Activated CD8-positive, alpha-beta memory T cell treated with anti-CD3 and anti-CD28 coated beads, Interleukin-2, amount 50 U/mL, for 4 hours (primary cell): Measurements from ENCODE around the gene PEAK3.

Source experiments
- DNase-seq: peaks from one replicate; pipeline ENCODE4 v3.0.0-alpha.2; 2020

Gene PEAK3

DNA sequence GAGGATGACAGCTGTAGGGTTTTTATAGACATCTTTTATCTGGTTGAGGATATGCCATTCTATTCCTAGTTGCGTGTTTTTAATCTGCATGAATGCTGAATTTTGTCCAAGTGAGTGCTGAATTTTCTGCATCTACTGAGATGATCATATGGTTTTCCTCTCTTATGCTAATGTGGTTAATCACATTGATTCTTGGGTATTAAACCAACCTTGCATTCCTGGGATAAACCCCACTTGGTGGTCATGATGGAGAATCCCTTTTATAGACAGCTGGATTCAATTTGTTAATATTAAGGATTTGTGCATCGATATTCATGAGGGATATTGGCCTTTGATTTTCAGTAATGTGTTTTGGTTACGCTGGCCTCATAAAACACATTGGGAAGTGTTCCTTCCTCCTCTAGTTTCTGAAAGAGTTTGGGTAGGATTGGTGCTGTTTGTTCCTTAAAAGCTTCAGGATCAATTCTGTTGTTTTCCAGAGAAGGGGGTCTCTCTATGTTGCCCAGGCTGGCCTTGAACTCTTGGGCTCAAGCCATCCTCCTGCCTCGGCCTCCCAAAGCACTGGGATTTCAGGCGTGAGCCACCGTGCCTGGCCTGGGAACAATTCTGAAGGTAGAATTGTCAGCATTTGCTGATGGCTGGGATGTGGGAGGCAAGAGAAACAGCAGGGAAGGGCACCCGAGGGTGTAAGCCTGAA is 33.3 kb upstream of the PEAK3 start:
- no peak for DNase-seq

GRCh38 chr19:2312820-2313501 is 31.0 kb upstream of the PEAK3 start:
- no peak for DNase-seq

DNA sequence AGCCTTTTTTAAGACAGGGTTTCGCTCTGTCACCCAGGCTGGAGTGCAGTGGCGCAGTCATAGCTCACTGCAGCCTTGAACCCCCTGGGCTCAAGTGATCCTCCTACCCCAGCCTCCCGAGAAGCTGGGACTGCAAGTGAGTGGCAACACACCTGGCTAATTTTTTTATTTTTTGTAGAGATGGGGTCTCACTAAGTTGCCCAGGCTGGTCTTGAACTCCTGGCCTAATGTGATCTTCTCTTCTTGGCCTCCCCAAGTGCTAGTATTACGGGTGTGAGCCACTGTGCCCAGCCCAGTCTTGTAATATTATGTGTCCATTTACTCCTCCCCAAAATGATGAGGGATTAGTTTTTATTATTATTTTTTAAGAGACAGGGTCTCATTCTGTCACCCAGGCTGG is 29.1 kb upstream of the PEAK3 start:
- DNase-seq = no peak

GRCh38 chr19:2309734-2310362 is 27.9 kb upstream of the PEAK3 start:
- no peak for DNase-seq

DNA sequence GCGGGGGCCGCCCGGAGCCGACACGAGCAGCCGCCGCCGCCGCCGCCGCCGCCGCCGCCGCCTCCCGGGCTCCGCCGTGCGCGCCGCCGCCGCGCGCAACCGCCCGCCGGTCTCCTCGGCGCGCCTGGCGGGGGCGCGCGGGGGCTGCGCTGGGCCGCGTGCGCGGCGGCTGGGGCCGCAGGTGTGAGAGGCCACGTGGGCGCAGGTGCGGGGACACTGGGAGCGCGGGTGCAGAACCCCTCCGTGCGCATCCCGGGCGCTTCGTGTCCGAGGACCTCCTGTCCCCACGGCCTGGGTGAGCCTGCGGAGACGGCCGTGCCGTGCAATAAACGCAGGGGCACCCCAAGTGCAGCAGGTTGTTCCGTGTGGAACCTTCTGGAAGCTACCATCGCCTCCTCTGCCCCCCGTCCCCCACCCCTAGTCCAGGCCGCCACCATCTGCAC is 26.2 kb upstream of the PEAK3 start, which contains the start of gene LINGO3:
Gene LINGO3, minus strand, starts transcription at position 41 of the 443 bp plus-strand sequence. CDS start 16,378 bp downstream, outside the sequence.
- no peak for DNase-seq

DNA sequence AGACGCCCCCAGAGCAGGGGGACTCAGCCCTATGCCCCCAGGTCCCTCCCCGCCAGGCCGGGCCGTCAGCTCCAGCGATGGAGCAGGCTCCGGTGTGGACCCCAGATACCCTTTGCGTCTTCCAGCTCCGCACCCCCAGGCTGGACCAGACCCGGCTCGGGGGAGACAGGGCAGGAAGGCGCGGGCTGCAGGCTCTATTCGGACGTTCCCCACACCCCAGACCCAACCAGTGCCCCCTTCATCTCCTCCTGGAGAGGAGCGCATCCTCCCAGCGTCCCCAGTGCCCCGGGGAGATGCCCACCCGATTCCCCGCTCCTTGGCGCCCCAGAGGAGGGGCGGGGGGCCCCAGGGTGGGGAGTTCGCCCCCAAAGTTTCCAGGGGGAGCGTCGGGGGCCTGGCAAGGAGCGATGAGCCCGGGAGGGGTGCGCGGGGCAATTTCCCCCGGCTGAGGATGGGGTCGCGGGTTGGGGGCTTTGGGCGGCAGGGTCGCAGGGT is 25.6 kb upstream of the PEAK3 start:
- no peak for DNase-seq

DNA sequence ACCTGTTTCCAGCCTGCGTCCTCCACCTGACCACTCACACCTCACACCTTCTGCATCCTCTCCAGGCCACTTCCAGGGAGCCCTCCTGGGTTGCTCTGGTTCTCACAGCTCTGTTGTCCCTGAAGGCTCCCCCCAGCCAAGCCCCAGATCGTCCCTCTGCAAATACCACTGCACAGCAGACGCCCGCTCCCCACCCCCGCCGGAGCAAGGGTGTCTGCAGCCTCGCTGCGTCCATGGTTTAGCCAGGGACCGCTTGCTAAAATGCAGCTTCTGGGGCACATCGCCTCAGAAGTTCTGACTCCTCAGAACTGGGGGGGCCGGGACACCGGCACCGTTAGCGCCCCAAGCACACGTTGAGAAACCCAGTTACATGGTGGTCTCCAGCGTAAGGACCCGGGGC is 25.0 kb upstream of the PEAK3 start:
- DNase-seq = no peak

- DNase-seq = no peak
Measured at GRCh38 chr19:2306281-2306806, 24.4 kb upstream of the PEAK3 start.

DNA sequence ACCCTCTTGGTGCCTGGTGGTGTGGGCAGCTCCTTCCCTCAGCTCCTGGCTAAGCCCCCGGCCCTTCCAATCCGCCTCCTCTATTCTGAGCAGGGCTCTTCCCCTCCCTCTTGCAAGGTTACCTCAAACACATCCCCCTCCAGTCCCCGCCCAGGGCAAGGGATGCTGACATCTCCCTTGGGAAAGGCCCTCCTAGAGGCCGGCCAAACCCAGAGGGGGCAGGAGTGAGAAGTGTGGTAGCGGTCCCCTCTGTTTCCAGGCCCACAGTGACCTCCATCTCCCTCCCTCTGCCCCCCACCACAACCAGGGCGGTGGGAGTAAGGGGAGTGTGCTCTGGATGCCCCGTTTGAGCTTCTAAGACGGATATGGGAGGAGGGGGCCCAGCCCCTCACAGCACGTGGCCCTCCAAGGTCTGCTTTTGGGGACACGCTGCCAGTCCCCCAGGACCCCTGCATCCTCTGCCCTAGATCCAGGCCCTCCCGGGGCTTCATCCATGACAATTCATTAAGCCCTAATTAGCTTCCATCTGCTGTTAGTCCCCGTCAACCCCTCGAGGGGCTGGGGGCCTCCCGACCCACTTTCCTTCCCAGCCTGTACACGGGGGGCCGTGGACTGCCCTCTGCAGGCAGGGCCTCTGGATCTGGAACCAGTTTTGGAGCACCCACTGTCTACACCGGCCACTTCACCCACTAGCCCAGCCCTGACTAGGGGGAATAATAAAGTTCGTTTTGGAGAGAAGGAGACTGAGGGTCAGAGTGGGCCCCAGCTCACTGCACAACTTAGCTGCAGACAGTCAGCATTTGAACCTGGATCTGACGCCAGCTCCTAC is 23.7 kb upstream of the PEAK3 start:
- no peak for DNase-seq

- no peak for DNase-seq
Measured at GRCh38 chr19:2303211-2303798, 21.3 kb upstream of the PEAK3 start.

DNA sequence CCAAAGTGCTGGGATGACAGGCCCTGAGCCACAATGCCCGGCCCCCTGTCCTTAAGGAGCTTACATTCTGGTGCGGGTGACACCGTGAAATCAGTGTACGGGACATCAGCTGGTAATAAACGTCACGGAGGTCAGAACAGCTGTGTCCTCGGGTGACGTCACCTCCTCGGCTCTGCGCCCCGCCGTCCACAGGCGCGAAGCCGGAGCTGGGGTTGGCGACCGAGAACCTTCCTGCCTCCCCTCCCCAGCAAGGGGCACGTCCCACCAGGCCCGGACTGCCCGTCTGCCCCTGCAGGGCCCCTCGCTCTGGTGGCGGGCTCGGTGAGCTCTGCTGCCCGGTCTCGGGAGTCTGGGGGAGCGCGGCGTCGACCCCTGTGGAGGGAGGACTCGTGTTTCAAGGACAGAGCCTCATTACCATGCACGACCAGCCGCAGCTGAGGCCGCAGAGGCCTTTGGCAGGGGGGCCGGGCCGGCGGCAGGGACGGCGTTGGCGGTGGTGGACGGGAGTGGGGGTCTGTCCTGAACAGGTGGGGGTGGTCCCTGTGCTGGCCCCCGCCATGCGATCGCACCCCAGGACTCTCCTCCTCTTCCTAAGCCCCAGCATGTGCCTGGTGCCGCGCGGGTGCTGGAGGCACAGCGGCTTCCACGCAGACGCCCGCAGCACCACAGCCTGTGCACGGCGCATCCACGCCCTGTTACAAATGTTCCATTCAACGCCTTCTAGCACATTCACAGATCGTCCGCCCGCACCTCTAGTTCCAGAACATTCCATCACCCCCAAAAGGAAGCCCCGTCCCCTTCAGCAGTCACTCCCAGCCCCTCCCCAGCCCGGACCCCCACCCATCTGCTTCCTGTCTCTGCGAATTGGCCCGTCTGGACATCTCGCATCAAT is 20.6 kb upstream of the PEAK3 start:
- no peak for DNase-seq

- DNase-seq = no peak
Measured at GRCh38 chr19:2300533-2300932, 18.6 kb upstream of the PEAK3 start.

DNA sequence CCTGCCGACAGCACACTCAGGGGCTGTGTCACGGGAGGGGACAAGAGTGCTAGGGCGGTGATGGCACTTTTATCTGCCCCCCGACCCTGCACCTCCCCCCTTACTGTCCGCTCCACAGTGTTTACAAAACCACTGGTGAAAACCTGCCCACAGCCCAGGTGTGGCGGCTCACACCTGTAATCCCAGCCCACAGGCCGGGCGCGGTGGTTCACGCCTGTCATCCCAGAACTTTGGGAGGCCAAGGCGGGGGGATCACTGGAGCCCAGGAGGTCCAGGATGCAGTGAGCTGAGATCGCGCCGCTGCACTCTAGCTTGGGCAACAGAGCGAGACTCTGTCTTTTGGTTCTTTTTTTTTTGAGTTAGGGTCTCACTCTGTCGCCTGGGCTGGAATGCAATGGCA is 14.2 kb upstream of the PEAK3 start:
- no peak for DNase-seq

DNA sequence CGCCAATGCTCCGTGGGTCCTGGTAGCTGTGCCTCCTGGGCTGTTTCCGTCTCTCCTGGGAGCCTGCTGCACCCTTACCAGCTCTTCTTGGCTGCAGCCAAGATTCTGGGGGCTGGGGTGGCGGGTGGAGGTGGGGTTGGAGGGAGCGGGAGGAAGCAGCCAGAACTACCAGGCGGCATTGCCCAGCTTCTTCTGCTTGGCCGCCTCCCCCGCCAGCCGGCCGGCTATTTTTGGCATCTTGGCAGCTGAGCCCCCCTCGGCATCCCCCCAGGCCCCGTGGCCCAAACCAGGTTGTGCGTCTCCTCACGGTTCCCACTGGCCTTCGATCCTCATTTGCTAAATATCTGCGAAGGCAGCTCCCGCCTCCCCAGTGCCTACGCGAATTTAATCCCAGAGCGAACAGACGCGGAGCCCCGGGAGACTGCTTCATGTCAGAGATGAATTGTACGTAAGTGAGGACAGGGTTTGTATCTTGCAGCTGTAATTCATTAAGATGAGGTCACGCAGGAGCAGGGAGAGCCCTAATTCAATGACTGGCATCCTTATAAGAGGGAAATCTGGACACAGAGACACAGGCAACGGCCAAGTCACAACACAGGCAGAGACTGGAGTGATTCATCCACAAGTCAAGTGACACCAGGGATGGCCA is 12.8 kb upstream of the PEAK3 start:
- DNase-seq = no peak

DNA sequence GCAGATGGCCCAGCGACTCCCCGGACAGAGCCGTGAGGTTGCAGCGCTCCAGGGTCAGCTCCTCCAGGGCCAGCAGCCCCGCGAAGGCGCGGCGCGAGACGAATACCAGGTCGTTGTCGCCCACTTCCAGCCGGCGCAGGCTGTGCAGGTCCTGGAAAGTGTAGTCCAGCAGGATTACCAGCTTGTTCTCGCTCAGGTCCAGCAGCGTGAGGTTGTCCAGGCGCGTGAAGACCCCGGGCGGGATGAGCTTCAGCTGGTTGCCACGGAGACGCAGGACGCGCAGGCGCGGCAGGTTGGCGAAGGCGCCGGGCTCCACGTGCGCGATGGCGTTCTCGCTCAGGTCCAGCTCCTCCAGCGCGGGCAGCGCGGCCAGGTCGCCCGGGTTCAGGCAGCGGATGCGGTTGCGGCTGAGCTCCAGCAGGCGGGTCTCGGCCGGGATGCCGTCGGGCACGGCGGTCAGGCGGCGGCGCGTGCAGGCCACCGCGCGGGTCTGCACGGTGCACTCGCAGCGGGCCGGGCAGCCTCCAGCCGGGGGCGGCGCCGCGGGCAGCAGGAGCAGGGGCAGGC is 9.3 kb upstream of the PEAK3 start:
- DNase-seq = no peak

- no peak for DNase-seq
Measured at GRCh38 chr19:2290441-2291184, 8.6 kb upstream of the PEAK3 start.

DNA sequence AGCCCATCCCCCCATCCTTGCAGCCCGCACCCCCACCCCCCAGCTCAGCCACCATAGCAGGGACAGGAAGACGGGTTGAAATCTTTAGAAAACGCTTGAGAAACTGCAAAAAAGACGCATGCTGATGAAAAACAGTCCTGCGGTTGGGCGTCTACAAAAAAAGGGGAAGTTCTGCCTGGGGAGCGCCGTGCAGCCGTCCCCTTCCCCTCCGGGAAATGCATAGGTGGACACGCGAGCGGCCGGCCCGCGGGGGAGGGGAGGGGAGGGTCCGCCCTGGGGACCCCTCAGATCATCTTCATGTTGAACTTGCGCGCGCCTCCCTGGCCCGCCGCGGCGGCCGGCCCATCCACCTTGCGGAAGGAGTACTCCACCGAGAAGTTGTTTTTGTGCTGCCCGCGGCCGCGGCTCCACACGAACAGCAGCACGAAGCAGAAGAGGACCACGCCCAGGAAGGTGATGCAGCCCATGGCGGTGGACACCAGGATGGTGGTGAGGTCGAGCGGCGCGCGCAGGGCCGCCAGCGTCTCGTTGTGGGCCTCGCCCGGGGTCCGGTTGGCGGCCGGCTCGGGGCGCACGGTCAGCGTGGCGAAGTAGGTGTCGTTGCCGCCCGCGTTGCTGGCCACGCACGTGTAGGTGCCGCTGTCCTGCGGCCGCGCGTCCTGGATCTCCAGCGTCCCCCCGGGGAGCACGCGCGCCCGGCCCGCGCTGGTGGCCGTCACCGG is 7.9 kb upstream of the PEAK3 start:
- no peak for DNase-seq

DNA sequence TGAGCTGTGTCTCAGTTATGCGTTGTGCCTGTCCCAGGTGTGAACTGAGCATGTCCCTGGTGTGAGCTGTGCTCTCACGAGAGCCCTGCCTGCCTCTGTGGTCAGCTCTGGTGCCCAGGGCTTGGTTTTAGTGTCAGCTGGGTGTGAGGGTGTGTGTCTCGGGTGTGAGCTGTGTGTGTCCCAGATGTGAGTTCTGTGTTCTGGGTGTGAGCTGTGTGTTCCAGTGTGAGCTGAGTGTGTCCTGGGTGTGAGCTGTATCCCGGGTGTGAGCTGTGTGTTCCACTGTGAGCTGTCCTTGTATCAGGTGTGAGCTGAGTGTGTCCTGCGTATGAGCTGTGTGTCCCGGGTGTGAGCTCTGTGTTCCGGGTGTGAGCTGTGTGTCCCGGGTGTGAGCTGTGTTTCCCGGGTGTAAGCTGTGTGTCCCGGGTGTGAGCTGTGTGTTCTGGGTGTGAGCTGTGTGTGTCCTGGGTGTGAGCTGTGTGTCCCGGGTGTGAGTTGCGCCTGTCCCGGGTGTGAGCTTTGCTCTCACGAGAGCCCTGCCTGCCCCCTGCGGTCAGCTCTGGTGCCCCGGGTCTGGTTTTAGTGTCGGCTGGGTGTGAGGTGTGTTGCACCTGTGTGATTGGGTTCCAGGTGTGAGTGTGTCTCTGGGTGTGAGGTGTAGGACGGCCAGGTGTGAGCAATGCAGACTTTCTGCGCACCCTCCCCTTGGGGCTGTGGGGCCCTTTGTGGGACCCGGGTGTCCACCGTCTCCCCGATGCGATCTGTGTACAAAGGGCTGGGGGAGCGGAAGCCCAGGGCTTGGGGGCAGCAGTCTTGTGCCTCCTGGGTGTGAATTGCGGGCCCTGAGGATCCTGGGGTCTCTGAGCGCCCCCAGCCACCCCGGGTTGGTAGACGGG is 7.1 kb upstream of the PEAK3 start:
- DNase-seq = no peak
